GM12878 (cell line): ENCODE results near the gene DYRK4. TPM values are rescaled to one million over a fixed set of nuclear protein-coding genes. Genes with fewer than 3 reads are reported as not detected.

ENCODE experiments used
- ATAC-seq: fragments of 200-7000 bp; cut with Tn5 transposase; 3 replicates; pipeline ENCODE4 v1.9.1; 2020; ENCODE audit warnings: mild to moderate bottlenecking, moderate library complexity
- BruUV-seq: library from RNA; stranded (reverse); fragments of 400-500 nt; replicated peaks from 2 replicates; lab custom pipeline; 2021; lab: Mats Ljungman, UMichigan
- CTCF ChIA-PET: fragments of 300-600 bp; sonication (Branson Sonifier 250); formaldehyde crosslinking; extraction: SDS; loops from one replicate; lab custom pipeline; 2021; ENCODE audit warnings: inconsistent platforms; lab: Yijun Ruan, JAX
- POLR2A ChIA-PET: fragments of 350-600 bp; formaldehyde crosslinking; extraction: SDS; loops from one replicate; lab custom pipeline; 2021; ENCODE audit warnings: inconsistent platforms; lab: Charles Lee
- RAD21 ChIA-PET: fragments of 300-600 bp; sonication (Branson Sonifier 250); formaldehyde crosslinking; loops from one replicate; lab custom pipeline; 2023; ENCODE audit warnings: antibody characterized with exemption; ENCODE audit not compliant: unreplicated experiment; lab: Charles Lee
- SMC1A ChIA-PET: fragments of 300-600 bp; sonication (Branson Sonifier 250); formaldehyde crosslinking; loops from one replicate; lab custom pipeline; 2023; ENCODE audit not compliant: unreplicated experiment, uncharacterized antibody; lab: Charles Lee
- DNase-seq: peaks from one replicate; pipeline ENCODE4 v3.0.0-alpha.2; 2011; ENCODE audit warnings: low read depth, low spot score
- FAIRE-seq: peaks from 3 replicates; lab custom pipeline; 2011; peaks lifted over from hg19 to GRCh38; lab: Jason Lieb, UNC
- H2AFZ ChIP-seq: 2 replicates; pipeline ENCODE4 v1.6.0; 2011; ENCODE audit warnings: low read depth, low read length, control low read depth; ENCODE audit not compliant: control insufficient read depth
- H3K27ac ChIP-seq: 2 replicates; pipeline ENCODE4 v1.5.1; 2011; ENCODE audit warnings: control low read depth; ENCODE audit not compliant: control insufficient read depth, insufficient read depth
- H3K27me3 ChIP-seq, 2 experiments: replicated peaks in 1 of 2; 2 replicates each; pipeline versions ENCODE4 v1.6.0 to v1.6.1; 2011; ENCODE audit warnings: low read length in 1 of 2; ENCODE audit not compliant: control insufficient read depth in 2 of 2, insufficient read depth in 2 of 2
- H3K36me3 ChIP-seq, 2 experiments: 2 replicates each; pipeline ENCODE4 v1.5.1; 2011; ENCODE audit warnings: low read length in 1 of 2; ENCODE audit not compliant: control insufficient read depth in 2 of 2, insufficient read depth in 2 of 2
- H3K4me1 ChIP-seq: 2 replicates; pipeline ENCODE4 v1.6.1; 2011; ENCODE audit warnings: mild to moderate bottlenecking, low read length, moderate library complexity, mixed read lengths; ENCODE audit not compliant: control insufficient read depth, insufficient read depth
- H3K4me2 ChIP-seq: 2 replicates; pipeline ENCODE4 v1.6.0; 2011; ENCODE audit warnings: control low read depth; ENCODE audit not compliant: control insufficient read depth, insufficient read depth
- H3K4me3 ChIP-seq: fragments of 200-600 bp; sonication (generic); 2 replicates; pipeline ENCODE4 v1.5.1; 2016
- H3K79me2 ChIP-seq: 2 replicates; pipeline ENCODE4 v1.6.0; 2011; ENCODE audit warnings: low read length; ENCODE audit not compliant: control insufficient read depth, insufficient read depth
- H3K9ac ChIP-seq: 2 replicates; pipeline ENCODE4 v1.8.0; 2011; ENCODE audit warnings: low read length, control low read depth, mixed read lengths; ENCODE audit not compliant: control insufficient read depth, insufficient read depth
- H3K9me3 ChIP-seq: replicated peaks from 3 replicates; pipeline ENCODE4 v1.5.1; 2011; ENCODE audit warnings: mild to moderate bottlenecking, low read length; ENCODE audit not compliant: control insufficient read depth, insufficient read depth
- H4K20me1 ChIP-seq: 2 replicates; pipeline ENCODE4 v1.6.0; 2011; ENCODE audit not compliant: control insufficient read depth, insufficient read depth
- JUNB ChIP-seq: IDR thresholded peaks from 2 replicates; pipeline ENCODE4 v1.6.1; 2016; ENCODE audit warnings: antibody characterized with exemption, mild to moderate bottlenecking
- SMAD1 ChIP-seq: fragments of 450-650 bp; IDR thresholded peaks from 2 replicates; pipeline ENCODE4 v1.6.1; 2018; ENCODE audit warnings: mild to moderate bottlenecking, low read depth; ENCODE audit not compliant: partially characterized antibody
- SREBF1 ChIP-seq: IDR thresholded peaks from 2 replicates; pipeline ENCODE4 v1.6.1; 2012; ENCODE audit warnings: mild to moderate bottlenecking, low read length
- STAT3 ChIP-seq: IDR thresholded peaks from 2 replicates; pipeline ENCODE4 v1.6.1; 2011; ENCODE audit warnings: low read depth, low read length, improper control_type of control experiment
- WGBS: methylation state at CpG from one replicate; pipeline ENCODE4 v1.1.6; 2016; ENCODE audit warnings: low lambda C conversion rate; ENCODE audit not compliant: insufficient replicate concordance, insufficient coverage; ENCODE audit errors: missing lambda C conversion rate; 5-methylcytosine and 5-hydroxymethylcytosine counted together
- in situ Hi-C: fragments of 300-500 bp; cut with MboI; formaldehyde crosslinking; loops from 9 replicates; pipeline ENCODE4 v1.14.3; 2018; ENCODE audit warnings: mixed read lengths
- intact Hi-C: fragments of 100-400 bp; cut with micrococcal nuclease; formaldehyde crosslinking; loops from one replicate; pipeline ENCODE4 v1.14.2; 2022; ENCODE audit not compliant: unreplicated experiment
- polyA plus RNA-seq, 11 experiments: library from polyadenylated mRNA; depleted of rRNA in 4 of 11; unstranded in 6 of 11; stranded (reverse) in 5 of 11; fragments of >200 nt; fragmentation: Nextera tagmentation in 4 of 11; fragmentation: Illumina TruSeq in 1 of 11; extraction: Ambion mirVana in 4 of 11; extraction: Trizol in 1 of 11; gene quantifications; 1 replicate in 1 of 11; 2 replicates in 10 of 11; pipeline versions ENCODE4 v1.2.1 to v1.2.3, GENCODE V29; 2011 to 2016; ENCODE audit warnings: inconsistent platforms in 2 of 11, missing spikeins in 2 of 11, low read depth in 1 of 11
- total RNA-seq, 4 experiments: library from RNA; depleted of rRNA in 3 of 4; stranded (reverse); fragments of >200 nt in 3 of 4; fragmentation: Illumina TruSeq in 1 of 4; extraction: Trizol in 1 of 4; gene quantifications; 2 replicates each; pipeline versions ENCODE4 v1.2.1 to v1.2.3, GENCODE V29; 2013 to 2021

The DYRK4 gene
- total and polyA plus RNA-seq, 10 of the 15 experiments (the other 5 are each of a cell fraction or from before 2014, with no cell fraction given) = 30.8 to 66.7 (median 46.8) TPM

GRCh38 chr12:4539167-4539870, 22.7 kb upstream of the DYRK4 start:
- in situ Hi-C loops = no loop called here
- Histone ChIP-seq H2AFZ (peak overlapping the region; percentile 87), H3K4me3 (peak overlapping the region; percentile 72), H3K27me3 (no peaks in the 10 kb centered on the region), H3K36me3 (peaks cover 0 to under 1% of the 10 kb centered on the region in 2 experiments; a peak in 1 of 4 replicates), H3K27ac (peak overlapping the region; percentile 99), H3K79me2 (peaks cover 47% of the 10 kb centered on the region), H3K4me2 (peak overlapping the region; percentile 95), H3K9ac (peak overlapping the region; percentile 91), H4K20me1 (no peaks in the 10 kb centered on the region), H3K4me1 (peaks cover 15% of the 10 kb centered on the region), H3K9me3 (no peaks in the 10 kb centered on the region)
- RAD21 ChIA-PET = no interaction called here
- intact Hi-C loops = loop anchor here (5.0 kb wide), 1 partner anchor 217 kb away; the partner anchor contains the start of gene TIGAR
- BruUV-seq = TSS peak; percentile 85
- SMC1A ChIA-PET = interaction anchor here (1.3 kb wide), 1 partner anchor 14 kb away, joined by 8 read pairs; no protein-coding TSS in a partner anchor
- TF ChIP-seq SMAD1 (peak; percentile 4), SREBF1 (no peak)
- DNase-seq (no peak), FAIRE-seq (no peak), ATAC-seq (peak; percentile 10; the same call in 2 of the 3 replicates)
- CTCF ChIA-PET = no interaction called here
- POLR2A ChIA-PET = interaction anchor here (0.5 to 1.6 kb wide), 2 partner anchors 217 to 429 kb away, joined by 3 read pairs; no protein-coding TSS in a partner anchor
- 1% methylated on average over 16 of the region's 16 CpGs for WGBS

- WGBS = 36% methylated on average over 3 of the region's 3 CpGs
- ATAC-seq (peak; percentile 10; the same call in 2 of the 3 replicates), FAIRE-seq (no peak), DNase-seq (no peak)
- Histone ChIP-seq H3K4me1 (peaks cover 11% of the 10 kb centered on the region), H3K4me2 (peak overlapping the region; percentile 95), H3K27me3 (no peaks in the 10 kb centered on the region), H3K36me3 (no peaks in the 10 kb centered on the region), H4K20me1 (no peaks in the 10 kb centered on the region), H3K79me2 (peaks cover 47% of the 10 kb centered on the region), H3K4me3 (peak overlapping the region; percentile 72), H3K27ac (peak overlapping the region; percentile 99; the same call in 1 of the 2 replicates), H2AFZ (no peak overlapping the region), H3K9ac (peak overlapping the region; percentile 91; the same call in 1 of the 2 replicates), H3K9me3 (no peaks in the 10 kb centered on the region)
- CTCF ChIA-PET = interaction anchor here (0.6 to 1.2 kb wide), 3 partner anchors 13 to 24 kb away, joined by 3 to 5 read pairs (median 3); partner anchors contain the start of gene DYRK4
- intact Hi-C loops = no loop called here
- POLR2A ChIA-PET = interaction anchor here (1.6 kb wide), 1 partner anchor 218 kb away, joined by 3 read pairs; no protein-coding TSS in a partner anchor
- TF ChIP-seq STAT3 = no peak
- TF ChIP-seq JUNB = 0 out of 2 replicates have a peak, but pooled peaks have one; percentile 30
- RAD21 ChIA-PET = interaction anchor here (1.0 kb wide), 1 partner anchor 25 kb away, joined by 4 read pairs; no protein-coding TSS in a partner anchor
- in situ Hi-C loops = no loop called here
- no TSS peak for BruUV-seq
- SMC1A ChIA-PET = interaction anchor here (0.6 to 1.8 kb wide), 7 partner anchors 9 to 218 kb away, joined by 3 to 10 read pairs (median 3); no protein-coding TSS in a partner anchor
Observed at GRCh38 chr12:4540170-4540569, 21.8 kb upstream of the DYRK4 start.
